ENCODE results near the gene RBM23.

Gene RBM23

GRCh38 chr14:22849212-22849819, 69.6 kb downstream of the RBM23 start:
- no peak for TF ChIP-seq CTCF (IDR thresholded peaks at IDR 0.05)
- no peak overlapping the region for H3K27ac ChIP-seq

GRCh38 chr14:22848351-22849164, 70.4 kb downstream of the RBM23 start:
- Histone ChIP-seq H3K9me3 (no peaks in the 10 kb centered on the region), H3K4me1 (ENCODE audit: control insufficient read depth in 1 of 2, insufficient read depth in 1 of 2, low read depth in 1 of 2, low read length in 1 of 2) (peaks cover 15 to 28% of the 10 kb centered on the region in 2 experiments), H3K36me3 (no peaks in the 10 kb centered on the region), H3K4me3 (ENCODE audit: low read depth in 1 of 2, low read length in 1 of 2) (no peak overlapping the region), H3K27ac (no peak overlapping the region), H3K27me3 (peaks cover 19% of the 10 kb centered on the region)
- no peak for TF ChIP-seq CTCF (IDR thresholded peaks at IDR 0.05)

More at GRCh38 chr14:22849212-22849819, 69.6 kb downstream of the RBM23 start:
- H3K9me3 ChIP-seq = no peaks in the 10 kb centered on the region
- H3K4me3 ChIP-seq (ENCODE audit: low read depth in 1 of 2, low read length in 1 of 2) = no peak overlapping the region
- no peaks in the 10 kb centered on the region for H3K36me3 ChIP-seq
- H3K27me3 ChIP-seq = peaks cover 19% of the 10 kb centered on the region
- H3K4me1 ChIP-seq (ENCODE audit: control insufficient read depth in 1 of 2, insufficient read depth in 1 of 2, low read depth in 1 of 2, low read length in 1 of 2) = peaks cover 17 to 30% of the 10 kb centered on the region in 2 experiments

DNA sequence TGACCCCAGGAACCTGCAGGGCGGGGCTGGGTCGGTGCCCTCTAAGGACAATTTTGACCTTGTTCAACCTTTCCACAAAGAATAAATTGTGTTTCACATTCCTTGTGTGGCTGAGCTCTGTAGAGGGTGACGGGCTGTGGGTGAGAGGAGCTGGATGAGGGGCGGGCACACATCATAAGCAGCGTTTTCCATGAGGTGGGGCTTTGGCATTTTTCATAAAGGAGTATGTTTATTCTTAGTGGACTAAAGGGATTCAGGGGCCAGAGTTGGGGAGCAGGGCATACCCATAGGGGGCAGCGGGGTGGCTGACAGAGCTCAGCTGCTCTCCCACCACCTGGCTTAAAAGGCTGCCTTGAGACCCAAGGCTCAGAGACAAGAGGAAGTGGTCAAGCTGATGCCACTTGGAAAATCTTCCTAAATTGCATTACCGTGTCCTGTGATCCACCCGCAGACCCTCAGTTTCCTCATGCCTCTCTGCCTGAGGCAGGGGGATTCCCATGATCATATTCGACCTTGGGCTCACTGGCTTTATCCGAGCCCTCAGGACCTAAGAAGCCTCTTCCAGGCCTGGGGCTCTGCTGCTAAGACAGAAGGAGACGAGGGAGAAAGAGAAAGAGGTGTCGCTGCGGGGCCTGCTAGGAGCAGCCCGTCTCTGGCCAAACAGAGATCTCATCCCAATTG, 71.1 kb downstream of the RBM23 start:
- peaks cover 19% of the 10 kb centered on the region for H3K27me3 ChIP-seq
- no peak overlapping the region for H3K4me3 ChIP-seq (ENCODE audit: low read depth in 1 of 2, low read length in 1 of 2)
- no peaks in the 10 kb centered on the region for H3K36me3 ChIP-seq
- no peak overlapping the region for H3K27ac ChIP-seq
- no peaks in the 10 kb centered on the region for H3K9me3 ChIP-seq
- peaks cover 14 to 20% of the 10 kb centered on the region in 2 experiments for H3K4me1 ChIP-seq (ENCODE audit: control insufficient read depth in 1 of 2, insufficient read depth in 1 of 2, low read depth in 1 of 2, low read length in 1 of 2)
- no peak for TF ChIP-seq CTCF (IDR thresholded peaks at IDR 0.05)

- peaks cover 14 to 18% of the 10 kb centered on the region in 2 experiments for H3K4me1 ChIP-seq (ENCODE audit: control insufficient read depth in 1 of 2, insufficient read depth in 1 of 2, low read depth in 1 of 2, low read length in 1 of 2)
- no peak for TF ChIP-seq CTCF (IDR thresholded peaks at IDR 0.05)
- no peaks in the 10 kb centered on the region for H3K36me3 ChIP-seq
- no peak overlapping the region for H3K27ac ChIP-seq
- no peaks in the 10 kb centered on the region for H3K9me3 ChIP-seq
- no peak overlapping the region for H3K4me3 ChIP-seq (ENCODE audit: low read depth in 1 of 2, low read length in 1 of 2)
- H3K27me3 ChIP-seq = peaks cover 19% of the 10 kb centered on the region
Measured at GRCh38 chr14:22846811-22847307, 72.1 kb downstream of the RBM23 start.

- peaks cover 19% of the 10 kb centered on the region for H3K27me3 ChIP-seq
- peaks cover 5 to 10% of the 10 kb centered on the region in 2 experiments for H3K4me1 ChIP-seq (ENCODE audit: control insufficient read depth in 1 of 2, insufficient read depth in 1 of 2, low read depth in 1 of 2, low read length in 1 of 2)
- no peaks in the 10 kb centered on the region for H3K36me3 ChIP-seq
- no peak for TF ChIP-seq CTCF (IDR thresholded peaks at IDR 0.05)
- H3K4me3 ChIP-seq (ENCODE audit: low read depth in 1 of 2, low read length in 1 of 2) = no peak overlapping the region
- H3K9me3 ChIP-seq = no peaks in the 10 kb centered on the region
- H3K27ac ChIP-seq = no peak overlapping the region
Measured at GRCh38 chr14:22845821-22846625, 72.9 kb downstream of the RBM23 start.

Measured in neutrophil (primary cell).